LHCN-M2 (cell line): ENCODE results near the gene XPOT. TPM values are rescaled to one million over a fixed set of nuclear protein-coding genes. Genes with fewer than 3 reads are reported as not detected.

Experiments used
- total RNA-seq: library from RNA; depleted of rRNA; stranded (reverse); fragments of >200 nt; gene quantifications from 2 replicates; pipeline ENCODE4 v1.2.3, GENCODE V29; 2014; rRNA removed

Gene XPOT
- total RNA-seq, 1 experiment from 2014 or later = 72.8 TPM

Other genes starting within 250 kb of the XPOT start
- 6.0 and 9.4 TPM in 2 replicates for gene KICS2, start 182.1 kb upstream of the XPOT start, total RNA-seq
- 0.11 and 1.1 TPM in 2 replicates for gene C12orf56, start 13.6 kb upstream of the XPOT start, total RNA-seq
- gene TBK1, start 47.7 kb downstream of the XPOT start, total RNA-seq = 33.7 and 34.7 TPM in 2 replicates
- 15.7 and 19.2 TPM in 2 replicates for gene RASSF3, start 206.1 kb downstream of the XPOT start, total RNA-seq